Keratinocyte (primary cell): Measurements from ENCODE around the gene ITPK1. TPM values are rescaled to one million over a fixed set of nuclear protein-coding genes. Genes with fewer than 3 reads are reported as not detected.

Source experiments
- DNase-seq: peaks from one replicate; pipeline ENCODE4 v3.0.0-alpha.2; 2011; ENCODE audit warnings: low read depth, missing footprints, low spot score
- FAIRE-seq: peaks from 2 replicates; lab custom pipeline; 2011; peaks lifted over from hg19 to GRCh38; lab: Jason Lieb, UNC
- H2AFZ ChIP-seq: 2 replicates; pipeline ENCODE4 v1.6.0; 2012; ENCODE audit warnings: low read length, control low read depth, inconsistent platforms; ENCODE audit not compliant: control insufficient read depth
- H3K27ac ChIP-seq: 2 replicates; pipeline ENCODE4 v1.5.1; 2011; ENCODE audit warnings: low read length; ENCODE audit not compliant: control insufficient read depth, insufficient read depth
- H3K27me3 ChIP-seq: 3 replicates; pipeline ENCODE4 v1.6.0; 2011; ENCODE audit warnings: low read length; ENCODE audit not compliant: control insufficient read depth, insufficient read depth; ENCODE audit errors: extremely low read depth
- H3K36me3 ChIP-seq, 2 experiments: 2 replicates in 1 of 2; 3 replicates in 1 of 2; pipeline ENCODE4 v1.5.1; 2011; ENCODE audit warnings: low read length in 2 of 2, mild to moderate bottlenecking in 1 of 2; ENCODE audit not compliant: control insufficient read depth in 2 of 2, insufficient read depth in 2 of 2; ENCODE audit errors: extremely low read depth in 1 of 2
- H3K4me1 ChIP-seq: 3 replicates; pipeline ENCODE4 v1.5.1; 2011; ENCODE audit warnings: low read length; ENCODE audit not compliant: control insufficient read depth, insufficient read depth; ENCODE audit errors: extremely low read depth
- H3K4me2 ChIP-seq: 3 replicates; pipeline ENCODE4 v1.6.0; 2011; ENCODE audit warnings: low read depth, low read length; ENCODE audit not compliant: control insufficient read depth, insufficient read depth; ENCODE audit errors: extremely low read depth
- H3K4me3 ChIP-seq, 3 experiments: fragments of 200-600 bp in 1 of 3; sonication (generic) in 1 of 3; 2 replicates in 2 of 3; 3 replicates in 1 of 3; pipeline ENCODE4 v1.5.1; 2011 to 2016; ENCODE audit warnings: low read length in 3 of 3, mild to moderate bottlenecking in 3 of 3, control low read depth in 2 of 3, inconsistent platforms in 1 of 3, low read depth in 1 of 3, mixed read lengths in 1 of 3, mixed run types in 1 of 3, moderate library complexity in 1 of 3; ENCODE audit not compliant: control insufficient read depth in 2 of 3, insufficient read depth in 2 of 3; ENCODE audit errors: extremely low read depth in 1 of 3
- H3K79me2 ChIP-seq: 2 replicates; pipeline ENCODE4 v1.6.0; 2012; ENCODE audit warnings: low read length; ENCODE audit not compliant: control insufficient read depth, insufficient read depth
- H3K9ac ChIP-seq: 3 replicates; pipeline ENCODE4 v1.6.0; 2011; ENCODE audit warnings: low read length; ENCODE audit not compliant: control insufficient read depth, insufficient read depth; ENCODE audit errors: extremely low read depth
- H3K9me1 ChIP-seq: 3 replicates; pipeline ENCODE4 v1.6.0; 2011; ENCODE audit warnings: low read length; ENCODE audit not compliant: control insufficient read depth, insufficient read depth; ENCODE audit errors: extremely low read depth
- H3K9me3 ChIP-seq: 2 replicates; pipeline ENCODE4 v1.5.1; 2012; ENCODE audit warnings: low read depth, low read length; ENCODE audit not compliant: control insufficient read depth
- H4K20me1 ChIP-seq: 3 replicates; pipeline ENCODE4 v1.6.0; 2011; ENCODE audit warnings: low read length; ENCODE audit not compliant: control insufficient read depth, insufficient read depth; ENCODE audit errors: extremely low read depth
- CTCF ChIP-seq, 3 experiments: IDR thresholded peaks in 1 of 3; conservative IDR thresholded peaks in 1 of 3; optimal IDR thresholded peaks in 1 of 3; 2 replicates in 2 of 3; 3 replicates in 1 of 3; pipeline versions ENCODE3 to v1.5.1; 2011; ENCODE audit warnings: low read length in 3 of 3, mild to moderate bottlenecking in 3 of 3, moderate library complexity in 2 of 3, control low read depth in 1 of 3, inconsistent platforms in 1 of 3; ENCODE audit not compliant: insufficient read depth in 2 of 3; ENCODE audit errors: extremely low read depth in 1 of 3
- EZH2 ChIP-seq: IDR thresholded peaks from one replicate; pipeline ENCODE4 v1.6.1; 2012; ENCODE audit warnings: inconsistent platforms, mild to moderate bottlenecking, low read length, moderate library complexity
- dilution Hi-C: fragments of 300-500 bp; cut with MboI; formaldehyde crosslinking; loops from one replicate; pipeline ENCODE4 v1.7.0; 2020; ENCODE audit warnings: low sequenced_read_pairs; ENCODE audit not compliant: extremely low pct_ligation_motif_present
- polyA plus RNA-seq, 5 experiments: library from polyadenylated mRNA; depleted of rRNA in 3 of 5; stranded (reverse) in 3 of 5; stranded (forward) in 1 of 5; unstranded in 1 of 5; fragments of >200 nt; gene quantifications; 1 replicate in 1 of 5; 2 replicates in 3 of 5; 3 replicates in 1 of 5; pipeline versions ENCODE4 v1.2.1 to v1.2.3, GENCODE V29; 2011 to 2012; ENCODE audit warnings: missing spikeins in 2 of 5, low read depth in 1 of 5, low replicate concordance in 1 of 5

ITPK1 gene
- polyA plus RNA-seq, 1 donor (not counting 4 experiments of a cell fraction or from before 2014, with no cell fraction given) = 67.8 TPM

GRCh38 chr14:92938890-92939671 is 176.6 kb downstream of the ITPK1 start:
- H3K79me2 ChIP-seq = no peaks in the 10 kb centered on the region
- H3K9ac ChIP-seq = peak overlapping the region; percentile 4
- no peak overlapping the region for H3K4me3 ChIP-seq
- no peaks in the 10 kb centered on the region for H3K27me3 ChIP-seq
- dilution Hi-C loops = no loop called here
- no peaks in the 10 kb centered on the region for H3K9me1 ChIP-seq
- no peak for TF ChIP-seq EZH2
- no peak for TF ChIP-seq CTCF (optimal IDR thresholded peaks at IDR 0.05 in 1 of 3, IDR thresholded peaks at IDR 0.05 in 1 of 3, conservative IDR thresholded peaks at IDR 0.05 in 1 of 3; ENCODE audit: extremely low read depth in 1 of 3, insufficient read depth in 2 of 3, low read length in 3 of 3)
- no peak overlapping the region for H3K4me2 ChIP-seq
- no peak overlapping the region for H3K27ac ChIP-seq
- peaks cover 8 to 11% of the 10 kb centered on the region in 2 experiments for H3K36me3 ChIP-seq
- no peaks in the 10 kb centered on the region for H4K20me1 ChIP-seq
- H3K9me3 ChIP-seq = no peaks in the 10 kb centered on the region
- DNase-seq = no peak
- peaks cover 17% of the 10 kb centered on the region for H3K4me1 ChIP-seq
- FAIRE-seq = no peak
- no peak overlapping the region for H2AFZ ChIP-seq

- dilution Hi-C loops = no loop called here
- FAIRE-seq (no peak), DNase-seq (no peak)
- no peaks in the 10 kb centered on the region for H3K27me3 ChIP-seq
- no peak overlapping the region for H3K27ac ChIP-seq
- no peaks in the 10 kb centered on the region for H3K79me2 ChIP-seq
- H3K4me3 ChIP-seq = no peak overlapping the region
- TF ChIP-seq EZH2 (no peak), CTCF (optimal IDR thresholded peaks at IDR 0.05 in 1 of 3, IDR thresholded peaks at IDR 0.05 in 1 of 3, conservative IDR thresholded peaks at IDR 0.05 in 1 of 3; ENCODE audit: extremely low read depth in 1 of 3, insufficient read depth in 2 of 3, low read length in 3 of 3) (peak in 1 of 3 experiments; percentile 23)
- H3K9me3 ChIP-seq = no peaks in the 10 kb centered on the region
- peaks cover 8 to 9% of the 10 kb centered on the region in 2 experiments for H3K36me3 ChIP-seq
- H3K4me2 ChIP-seq = no peak overlapping the region
- H3K4me1 ChIP-seq = peaks cover 17% of the 10 kb centered on the region
- no peak overlapping the region for H2AFZ ChIP-seq
- H4K20me1 ChIP-seq = no peaks in the 10 kb centered on the region
- H3K9ac ChIP-seq = no peak overlapping the region
- no peaks in the 10 kb centered on the region for H3K9me1 ChIP-seq
Observed at GRCh38 chr14:92938235-92938875, 177.4 kb downstream of the ITPK1 start.
